MG63 (cell line): ENCODE data around the gene FIGN. TPM values are rescaled to one million over a fixed set of nuclear protein-coding genes. Genes with fewer than 3 reads are reported as not detected.

ENCODE experiments used
- DNase-seq: peaks from one replicate; pipeline ENCODE4 v3.0.0-alpha.2; 2020
- H3K27me3 ChIP-seq: fragments of 250-450 bp; sonication (Bioruptor Pico); 2 replicates; pipeline ENCODE4 v1.5.1; 2020; ENCODE audit warnings: mild to moderate bottlenecking, moderate library complexity
- H3K36me3 ChIP-seq: fragments of 250-450 bp; sonication (Bioruptor Pico); 2 replicates; pipeline ENCODE4 v1.5.1; 2020; ENCODE audit warnings: mild to moderate bottlenecking, moderate library complexity
- H3K4me3 ChIP-seq: fragments of 250-450 bp; sonication (Bioruptor Pico); 2 replicates; pipeline ENCODE4 v1.5.1; 2020; ENCODE audit warnings: mild to moderate bottlenecking, moderate library complexity
- H3K9me3 ChIP-seq: fragments of 250-450 bp; sonication (Bioruptor Pico); 2 replicates; pipeline ENCODE4 v1.5.1; 2020; ENCODE audit warnings: mild to moderate bottlenecking, moderate library complexity
- total RNA-seq: library from RNA; depleted of rRNA; stranded (reverse); fragments of >200 nt; shearing (Covaris generic); gene quantifications from 2 replicates; pipeline ENCODE4 v1.2.3, GENCODE V29; 2014; ENCODE audit warnings: low replicate concordance

Gene FIGN
- total RNA-seq, 1 experiment from 2014 or later, result 0.16 TPM

GRCh38 chr2:163621445-163622004, 114.3 kb downstream of the FIGN start:
- Histone ChIP-seq H3K27me3 (no peaks in the 10 kb centered on the region), H3K4me3 (no peak overlapping the region), H3K9me3 (no peaks in the 10 kb centered on the region), H3K36me3 (no peaks in the 10 kb centered on the region)
- DNase-seq, result no peak

GRCh38 chr2:163617517-163617916, 118.3 kb downstream of the FIGN start:
- no peak overlapping the region for H3K4me3 ChIP-seq
- no peaks in the 10 kb centered on the region for H3K27me3 ChIP-seq
- H3K9me3 ChIP-seq, result no peaks in the 10 kb centered on the region
- no peak for DNase-seq
- H3K36me3 ChIP-seq, result no peaks in the 10 kb centered on the region

- H3K27me3 ChIP-seq, result no peaks in the 10 kb centered on the region
- no peak for DNase-seq
- H3K36me3 ChIP-seq, result no peaks in the 10 kb centered on the region; the same call in 1 of the 2 replicates
- no peak overlapping the region for H3K4me3 ChIP-seq
- H3K9me3 ChIP-seq, result no peaks in the 10 kb centered on the region
These were observed 122.5 kb downstream of the FIGN start for GRCh38 chr2:163613266-163613731.

DNA sequence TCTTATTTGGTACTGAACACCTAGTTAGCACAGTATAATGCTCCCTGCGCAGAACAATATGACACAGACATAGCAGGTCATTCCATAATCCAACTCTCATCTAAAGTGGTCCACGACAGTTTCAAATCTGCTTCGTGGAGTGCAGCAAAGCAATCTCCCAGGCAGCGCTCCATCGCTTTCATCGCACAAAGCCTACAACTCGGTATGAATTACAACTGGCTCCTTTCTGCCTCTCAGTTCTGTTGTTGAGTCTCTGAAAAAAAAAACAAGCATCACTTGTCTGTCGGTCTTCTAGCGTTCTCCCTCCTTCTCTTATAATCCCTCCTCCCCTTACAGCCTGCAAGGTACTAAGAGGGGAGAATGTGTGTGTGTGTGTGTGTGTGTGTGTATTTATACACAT, 123.5 kb downstream of the FIGN start:
- Histone ChIP-seq H3K4me3 (no peak overlapping the region), H3K27me3 (no peaks in the 10 kb centered on the region), H3K9me3 (no peaks in the 10 kb centered on the region), H3K36me3 (no peaks in the 10 kb centered on the region; the same call in 1 of the 2 replicates)
- no peak for DNase-seq

- Histone ChIP-seq H3K9me3 (no peaks in the 10 kb centered on the region), H3K4me3 (no peak overlapping the region), H3K27me3 (no peaks in the 10 kb centered on the region), H3K36me3 (no peaks in the 10 kb centered on the region; the same call in 1 of the 2 replicates)
- no peak for DNase-seq
These were observed 124.3 kb downstream of the FIGN start for GRCh38 chr2:163611557-163611906.

DNA sequence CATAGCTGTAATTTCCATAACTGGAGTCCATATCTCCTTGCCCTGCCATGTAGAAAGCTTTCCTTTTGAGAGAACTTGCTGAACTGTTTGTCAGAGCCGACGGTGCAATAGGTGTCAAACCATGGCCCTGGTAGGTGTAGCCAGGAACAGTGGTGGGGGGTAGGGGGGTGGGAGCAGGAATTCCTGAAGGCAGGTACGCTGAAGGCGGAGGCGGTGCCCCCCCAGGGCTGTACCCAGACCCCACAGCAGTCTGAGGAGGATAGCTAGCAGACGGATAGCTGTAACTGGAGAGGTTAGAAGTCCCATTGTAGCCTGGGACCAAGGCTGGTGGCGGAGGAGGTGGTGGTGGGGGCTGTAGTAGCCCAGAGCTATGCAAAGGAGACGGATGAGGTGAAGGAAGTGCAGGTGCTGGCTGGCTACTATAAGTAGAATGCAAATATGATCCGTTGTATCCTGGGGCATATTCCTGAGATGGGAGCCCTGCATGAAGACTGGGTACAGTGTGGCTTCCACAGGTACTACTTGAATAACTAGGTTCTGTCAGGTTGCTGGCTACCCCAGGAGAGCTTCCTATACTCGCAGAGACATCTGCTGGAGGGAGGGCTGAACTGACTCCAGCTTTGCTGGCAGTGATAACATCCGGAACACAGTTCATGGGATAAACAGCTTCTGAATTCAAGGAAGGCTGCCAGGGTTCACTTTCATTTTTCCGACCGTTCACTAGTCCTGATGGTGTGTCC, 124.8 kb downstream of the FIGN start:
- no peaks in the 10 kb centered on the region for H3K9me3 ChIP-seq
- H3K36me3 ChIP-seq, result no peaks in the 10 kb centered on the region; the same call in 1 of the 2 replicates
- H3K4me3 ChIP-seq, result no peak overlapping the region
- no peak for DNase-seq
- H3K27me3 ChIP-seq, result no peaks in the 10 kb centered on the region

GRCh38 chr2:163607630-163608029, 128.2 kb downstream of the FIGN start:
- DNase-seq, result no peak
- H3K36me3 ChIP-seq, result no peaks in the 10 kb centered on the region; the same call in 1 of the 2 replicates
- H3K4me3 ChIP-seq, result no peak overlapping the region
- H3K9me3 ChIP-seq, result no peaks in the 10 kb centered on the region
- no peaks in the 10 kb centered on the region for H3K27me3 ChIP-seq

- DNase-seq, result no peak
- H3K27me3 ChIP-seq, result no peaks in the 10 kb centered on the region
- H3K36me3 ChIP-seq, result no peaks in the 10 kb centered on the region; the same call in 1 of the 2 replicates
- no peak overlapping the region for H3K4me3 ChIP-seq
- no peaks in the 10 kb centered on the region for H3K9me3 ChIP-seq
These were observed 128.9 kb downstream of the FIGN start for GRCh38 chr2:163606878-163607277.

- H3K27me3 ChIP-seq, result no peaks in the 10 kb centered on the region
- no peaks in the 10 kb centered on the region for H3K9me3 ChIP-seq
- no peaks in the 10 kb centered on the region; the same call in 1 of the 2 replicates for H3K36me3 ChIP-seq
- no peak for DNase-seq
- no peak overlapping the region for H3K4me3 ChIP-seq
These were observed 130.0 kb downstream of the FIGN start for GRCh38 chr2:163605779-163606178.

DNA sequence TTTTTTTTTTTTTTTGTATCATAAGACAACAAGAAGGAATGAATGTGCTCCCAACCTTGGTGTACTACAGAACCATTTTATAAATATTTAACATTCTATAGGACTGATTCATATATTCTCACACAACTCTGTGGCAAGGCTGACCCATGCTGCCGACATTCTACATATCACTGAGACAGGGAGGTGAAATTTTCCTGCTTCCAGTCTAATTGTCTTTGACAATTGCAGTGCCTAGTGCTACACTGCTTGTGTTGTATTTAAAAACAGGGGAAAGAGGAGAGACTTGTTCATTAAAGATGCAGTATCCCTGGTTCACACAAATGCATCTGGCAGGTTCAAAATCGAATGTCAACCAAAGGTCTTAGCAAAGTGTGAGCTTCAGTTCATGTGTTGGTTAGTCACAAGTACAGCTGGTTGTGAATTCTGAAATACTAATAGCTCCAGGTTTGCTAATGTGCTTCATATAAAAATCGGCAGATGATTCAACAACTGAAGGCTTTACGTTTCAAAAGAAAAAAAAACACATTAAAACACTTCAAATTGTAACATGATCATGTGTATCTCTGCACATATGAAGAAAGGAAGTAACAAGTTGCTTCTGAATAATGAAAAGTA, 130.8 kb downstream of the FIGN start:
- no peaks in the 10 kb centered on the region for H3K9me3 ChIP-seq
- DNase-seq, result peak; percentile 17

DNA sequence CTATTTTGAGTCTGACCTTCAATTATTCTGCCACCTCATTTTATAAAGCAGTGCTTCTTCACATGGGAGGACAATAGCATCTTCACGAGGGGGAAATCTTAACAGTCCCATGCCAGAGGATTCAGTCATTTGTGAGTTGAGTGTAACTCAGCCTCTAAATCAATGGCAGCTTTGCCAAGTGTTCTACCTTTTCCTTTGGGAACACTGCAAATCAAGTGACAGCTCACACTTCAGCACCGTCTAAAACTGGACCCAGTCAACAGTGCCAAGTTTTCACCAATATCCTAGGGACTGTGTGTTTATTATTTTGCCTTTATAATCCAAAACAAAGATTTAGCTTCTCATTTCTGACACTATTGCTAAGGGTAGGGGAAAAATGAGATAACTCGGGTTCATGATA, 133.6 kb downstream of the FIGN start:
- H3K4me3 ChIP-seq, result no peak overlapping the region
- no peaks in the 10 kb centered on the region for H3K9me3 ChIP-seq
- H3K36me3 ChIP-seq, result no peaks in the 10 kb centered on the region
- no peaks in the 10 kb centered on the region for H3K27me3 ChIP-seq
- no peak for DNase-seq

More for the DNA sequence above, 130.8 kb downstream of the FIGN start:
- H3K36me3 ChIP-seq, result no peaks in the 10 kb centered on the region
- H3K4me3 ChIP-seq, result no peak overlapping the region
- no peaks in the 10 kb centered on the region for H3K27me3 ChIP-seq

DNA sequence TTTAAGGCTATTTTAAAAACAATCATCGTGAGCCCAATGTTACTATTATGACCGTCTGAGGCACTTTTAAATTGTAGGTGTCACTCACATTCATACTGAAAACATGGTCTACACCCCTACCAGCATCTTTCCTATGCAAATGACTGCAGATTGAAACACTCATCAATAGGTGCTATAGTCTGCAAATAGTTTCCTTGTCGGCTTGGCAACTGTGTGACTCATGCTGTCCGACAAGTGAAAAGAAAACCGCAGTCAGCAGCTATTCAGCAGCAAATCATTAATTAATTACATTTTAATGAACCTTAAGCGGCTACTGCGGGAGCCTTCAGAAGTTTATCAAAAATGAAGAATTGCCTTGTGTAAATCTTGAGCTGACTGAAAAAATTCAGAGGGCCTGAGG, 134.4 kb downstream of the FIGN start:
- Histone ChIP-seq H3K27me3 (no peaks in the 10 kb centered on the region), H3K4me3 (no peak overlapping the region), H3K9me3 (no peaks in the 10 kb centered on the region), H3K36me3 (no peaks in the 10 kb centered on the region)
- DNase-seq, result no peak

GRCh38 chr2:163600801-163601200, 135.0 kb downstream of the FIGN start:
- H3K36me3 ChIP-seq, result no peaks in the 10 kb centered on the region
- DNase-seq, result no peak
- H3K4me3 ChIP-seq, result no peak overlapping the region
- H3K27me3 ChIP-seq, result no peaks in the 10 kb centered on the region
- H3K9me3 ChIP-seq, result no peaks in the 10 kb centered on the region

DNA sequence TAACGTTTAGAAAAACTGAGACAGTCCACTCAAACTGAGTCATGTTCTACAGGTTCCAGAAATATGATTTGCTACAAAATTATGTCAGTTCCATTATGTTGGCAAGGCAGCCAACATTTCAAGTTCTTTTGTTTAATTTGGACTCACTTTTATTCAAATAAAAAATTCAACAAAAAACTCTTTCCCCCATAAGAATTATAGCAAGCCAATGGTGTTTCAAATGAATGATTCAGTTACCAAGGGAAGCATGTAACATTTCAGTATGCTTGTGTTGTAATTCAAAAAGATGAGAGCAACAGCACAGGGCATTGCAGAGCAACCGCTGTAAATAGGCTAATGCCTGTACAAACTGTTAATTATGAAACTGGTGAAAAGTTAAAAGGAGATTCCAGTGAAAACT, 140.8 kb downstream of the FIGN start:
- DNase-seq, result no peak
- H3K27me3 ChIP-seq, result no peaks in the 10 kb centered on the region
- no peak overlapping the region for H3K4me3 ChIP-seq
- H3K36me3 ChIP-seq, result no peaks in the 10 kb centered on the region
- H3K9me3 ChIP-seq, result no peaks in the 10 kb centered on the region

GRCh38 chr2:163594497-163594896, 141.3 kb downstream of the FIGN start:
- no peaks in the 10 kb centered on the region for H3K9me3 ChIP-seq
- no peak for DNase-seq

DNA sequence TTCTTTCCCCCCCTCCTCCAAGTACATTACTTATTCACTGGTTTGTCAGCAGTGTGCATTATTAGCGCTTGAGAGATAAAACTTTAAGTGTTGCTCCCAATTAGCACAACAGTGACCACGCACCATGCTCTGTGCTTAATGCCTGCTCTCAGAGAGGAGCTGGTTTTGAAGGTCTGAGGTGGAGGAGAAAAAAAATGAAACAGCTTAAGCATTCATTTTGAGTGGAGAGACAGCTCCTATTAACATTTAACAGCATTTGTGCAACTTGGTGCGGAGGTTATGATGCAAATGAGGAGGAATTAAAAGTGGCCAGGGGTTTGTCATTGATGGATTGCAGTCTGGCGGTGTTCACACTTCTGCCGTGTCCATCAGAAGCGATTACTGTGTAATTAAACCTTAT, 141.8 kb downstream of the FIGN start:
- Histone ChIP-seq H3K27me3 (no peaks in the 10 kb centered on the region), H3K9me3 (no peaks in the 10 kb centered on the region), H3K4me3 (no peak overlapping the region), H3K36me3 (no peaks in the 10 kb centered on the region)
- DNase-seq, result no peak

More at GRCh38 chr2:163594497-163594896, 141.3 kb downstream of the FIGN start:
- Histone ChIP-seq H3K4me3 (no peak overlapping the region), H3K36me3 (no peaks in the 10 kb centered on the region), H3K27me3 (no peaks in the 10 kb centered on the region)

GRCh38 chr2:163592954-163593622, 142.7 kb downstream of the FIGN start:
- H3K9me3 ChIP-seq, result no peaks in the 10 kb centered on the region
- no peaks in the 10 kb centered on the region for H3K27me3 ChIP-seq
- H3K36me3 ChIP-seq, result no peaks in the 10 kb centered on the region
- DNase-seq, result no peak
- no peak overlapping the region for H3K4me3 ChIP-seq
